Measurements from ENCODE around the gene ATF5. TPM values are rescaled to one million over a fixed set of nuclear protein-coding genes. Genes with fewer than 3 reads are reported as not detected.

The ATF5 gene
- total and polyA plus RNA-seq, 2 of the 13 experiments (the other 11 are each of a cell fraction or from before 2014, with no cell fraction given), result 5.2 to 10.3 TPM

- TF ChIP-seq CREM (IDR thresholded peaks at IDR 0.05), result no peak
- no peak for TF ChIP-seq CREM (CRISPR knock-in tag; IDR thresholded peaks at IDR 0.05)
- no peak for TF ChIP-seq MAFK (conservative IDR thresholded peaks at IDR 0.05 in 1 of 2, IDR thresholded peaks at IDR 0.05 in 1 of 2; ENCODE audit: low read length in 2 of 2)
- no peak for TF ChIP-seq ZSCAN31 (CRISPR knock-in tag; IDR thresholded peaks at IDR 0.05; ENCODE audit: low read depth)
- no peak for TF ChIP-seq FOXA1 (IDR thresholded peaks at IDR 0.05)
- no peak for TF ChIP-seq FOXA1 (CRISPR knock-in tag; IDR thresholded peaks at IDR 0.05)
Measured at GRCh38 chr19:49891393-49891792, 37.6 kb upstream of the ATF5 start (continued).

DNA sequence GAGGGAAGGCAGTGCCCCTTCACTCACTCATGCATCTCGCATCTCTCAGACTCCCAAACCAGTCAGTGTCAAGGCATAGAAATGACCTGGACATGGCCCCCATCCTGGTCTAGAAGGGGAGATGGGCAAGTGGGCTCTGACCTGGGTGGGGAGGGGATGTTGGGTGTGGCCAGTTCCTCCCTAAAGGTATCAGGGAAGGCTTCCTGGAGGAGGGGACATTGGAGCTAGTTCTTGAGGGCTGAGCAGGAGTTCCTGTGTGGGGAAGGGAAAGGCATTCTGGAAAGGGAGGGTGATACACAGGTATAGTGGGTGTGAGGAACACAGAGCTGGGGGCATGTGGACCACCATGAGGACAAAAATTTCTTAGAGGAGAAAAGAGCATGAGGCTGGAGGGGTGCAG, 36.3 kb upstream of the ATF5 start:
- TF ChIP-seq, protein P1, sequence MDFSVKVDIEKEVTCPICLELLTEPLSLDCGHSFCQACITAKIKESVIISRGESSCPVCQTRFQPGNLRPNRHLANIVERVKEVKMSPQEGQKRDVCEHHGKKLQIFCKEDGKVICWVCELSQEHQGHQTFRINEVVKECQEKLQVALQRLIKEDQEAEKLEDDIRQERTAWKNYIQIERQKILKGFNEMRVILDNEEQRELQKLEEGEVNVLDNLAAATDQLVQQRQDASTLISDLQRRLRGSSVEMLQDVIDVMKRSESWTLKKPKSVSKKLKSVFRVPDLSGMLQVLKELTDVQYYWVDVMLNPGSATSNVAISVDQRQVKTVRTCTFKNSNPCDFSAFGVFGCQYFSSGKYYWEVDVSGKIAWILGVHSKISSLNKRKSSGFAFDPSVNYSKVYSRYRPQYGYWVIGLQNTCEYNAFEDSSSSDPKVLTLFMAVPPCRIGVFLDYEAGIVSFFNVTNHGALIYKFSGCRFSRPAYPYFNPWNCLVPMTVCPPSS (IDR thresholded peaks at IDR 0.05), result no peak
- no peak for TF ChIP-seq HDAC1 (CRISPR knock-in tag; IDR thresholded peaks at IDR 0.05)
- no peak for TF ChIP-seq ZNF382 (CRISPR knock-in tag; IDR thresholded peaks at IDR 0.05; ENCODE audit: borderline replicate concordance)
- peak; percentile 22 for TF ChIP-seq ZFP36 (IDR thresholded peaks at IDR 0.05; ENCODE audit: borderline replicate concordance, low read depth, low read length, partially characterized antibody)
- TF ChIP-seq MTERF4 (CRISPR knock-in tag; IDR thresholded peaks at IDR 0.05), result no peak
- FAIRE-seq, result no peak
- Histone ChIP-seq H3K36me3 (replicated peaks in 1 of 2; ENCODE audit: control insufficient read depth in 1 of 2, insufficient read depth in 2 of 2, low read length in 2 of 2) (no peaks in the 10 kb centered on the region), H3K4me3 (replicated peaks in 1 of 3; ENCODE audit: insufficient read depth in 1 of 3, low read depth in 2 of 3, low read length in 3 of 3) (no peak overlapping the region), H3K4me1 (ENCODE audit: insufficient read depth, low read length) (peaks cover 15% of the 10 kb centered on the region), H3K9ac (ENCODE audit: insufficient read depth, low read depth, low read length) (no peak overlapping the region), H3K27me3 (ENCODE audit: control insufficient read depth in 1 of 2, insufficient read depth in 2 of 2, low read length in 2 of 2) (peaks cover 9 to 17% of the 10 kb centered on the region in 2 experiments; a peak in 4 of 5 replicates), H3K4me2 (ENCODE audit: low read depth, low read length) (no peak overlapping the region), H3K27ac (ENCODE audit: extremely low read length, insufficient read depth, low read length) (no peak overlapping the region), H2AFZ (ENCODE audit: low read length) (no peak overlapping the region), H3K79me2 (ENCODE audit: insufficient read depth, low read length) (no peaks in the 10 kb centered on the region), H4K20me1 (ENCODE audit: insufficient read depth, low read length) (no peaks in the 10 kb centered on the region), H3K9me3 (ENCODE audit: low read length) (no peaks in the 10 kb centered on the region)
- ChIA-PET POLR2A (no interaction called here), CTCF (ENCODE audit: low intra/inter-chr PET ratio, low total read pairs) (no interaction called here)
- ATAC-seq, result no peak
- in situ Hi-C loops (cut with HindIII; ENCODE audit: extremely low pct_ligation_motif_present, low pct_unique_long_range_greater_than_20kb) (no loop called here), intact Hi-C loops (cut with micrococcal nuclease; ENCODE audit: unreplicated experiment) (no loop called here)
- WGBS (ENCODE audit: low lambda C conversion rate), result 54% methylated on average over 1 of the region's 1 CpG
- BruUV-seq (replicated peaks), result no TSS peak
- DNase-seq (ENCODE audit: low spot score), result no peak
